IMR-90 (cell line): ENCODE results near the gene FAHD2A. TPM values are rescaled to one million over a fixed set of nuclear protein-coding genes. Genes with fewer than 3 reads are reported as not detected.
"Not testable (repeated sequence)": the region's sequence is repeated elsewhere in the genome, so short reads cannot be mapped to it uniquely, and the experiment has no call there.

Experiments used
- ATAC-seq: fragments of 200-7000 bp; cut with Tn5 transposase; 2 replicates; pipeline ENCODE4 v1.9.1; 2020; ENCODE audit warnings: low read depth, mild to moderate bottlenecking, moderate library complexity
- BruUV-seq: library from RNA; stranded (reverse); fragments of 400-500 nt; replicated peaks from 2 replicates; lab custom pipeline; 2021; lab: Mats Ljungman, UMichigan
- CTCF ChIA-PET: fragments of 300-600 bp; formaldehyde crosslinking; extraction: SDS; loops from one replicate; lab custom pipeline; 2021; ENCODE audit warnings: antibody characterized with exemption; lab: Yijun Ruan, JAX
- POLR2A ChIA-PET: fragments of 300-600 bp; sonication (Branson Sonifier 250); formaldehyde crosslinking; loops from one replicate; lab custom pipeline; 2022; ENCODE audit warnings: antibody characterized with exemption; ENCODE audit not compliant: unreplicated experiment; lab: Charles Lee
- DNase-seq: peaks from one replicate; pipeline ENCODE4 v3.0.0; 2013
- H2AFZ ChIP-seq: replicated peaks from 2 replicates; pipeline ENCODE3; 2013; ENCODE audit warnings: low read length, mild to moderate bottlenecking; ENCODE audit not compliant: poor library complexity
- H2AK5ac ChIP-seq: 2 replicates; pipeline ENCODE4 v1.6.1; 2013; ENCODE audit warnings: low read depth, low read length, inconsistent platforms
- H2AK9ac ChIP-seq: replicated peaks from 2 replicates; pipeline ENCODE3; 2013; ENCODE audit warnings: mild to moderate bottlenecking, low read depth, low read length, moderate library complexity; ENCODE audit not compliant: poor library complexity
- H2BK120ac ChIP-seq: 2 replicates; pipeline ENCODE4 v1.6.1; 2013; ENCODE audit warnings: low read depth, low read length, inconsistent platforms
- H2BK15ac ChIP-seq: 3 replicates; pipeline ENCODE4 v1.6.1; 2013; ENCODE audit warnings: low read depth, low read length, inconsistent platforms
- H2BK20ac ChIP-seq: 2 replicates; pipeline ENCODE4 v1.6.1; 2013; ENCODE audit warnings: low read depth, mild to moderate bottlenecking, inconsistent platforms, low read length, moderate library complexity
- H2BK5ac ChIP-seq: 2 replicates; pipeline ENCODE4 v1.6.1; 2013; ENCODE audit warnings: mild to moderate bottlenecking, low read depth, low read length, inconsistent platforms; ENCODE audit not compliant: poor library complexity, severe bottlenecking
- H3K14ac ChIP-seq: replicated peaks from 2 replicates; pipeline ENCODE4 v1.6.1; 2013; ENCODE audit warnings: low read depth, low read length, inconsistent platforms
- H3K18ac ChIP-seq: 2 replicates; pipeline ENCODE4 v1.6.1; 2013; ENCODE audit warnings: low read depth, low read length, control low read depth
- H3K23ac ChIP-seq: 2 replicates; pipeline ENCODE4 v1.6.1; 2013; ENCODE audit warnings: low read depth, low read length, inconsistent platforms
- H3K27ac ChIP-seq: 2 replicates; pipeline ENCODE4 v1.5.1; 2013; ENCODE audit warnings: mild to moderate bottlenecking, control low read depth, low read length; ENCODE audit not compliant: insufficient read depth
- H3K27me3 ChIP-seq: 2 replicates; pipeline ENCODE4 v1.6.1; 2013; ENCODE audit warnings: low read length; ENCODE audit not compliant: control insufficient read depth, insufficient read depth
- H3K36me3 ChIP-seq: 2 replicates; pipeline ENCODE4 v1.6.1; 2013; ENCODE audit warnings: low read length, mixed read lengths; ENCODE audit not compliant: control insufficient read depth, insufficient read depth
- H3K4ac ChIP-seq: 2 replicates; pipeline ENCODE4 v1.6.1; 2013; ENCODE audit warnings: low read depth, low read length, inconsistent platforms
- H3K4me1 ChIP-seq: 2 replicates; pipeline ENCODE4 v1.6.1; 2013; ENCODE audit warnings: low read length, mixed read lengths; ENCODE audit not compliant: control insufficient read depth, insufficient read depth
- H3K4me2 ChIP-seq: 2 replicates; pipeline ENCODE4 v1.6.1; 2013; ENCODE audit warnings: low read depth, mild to moderate bottlenecking, control low read depth, low read length, moderate library complexity
- H3K4me3 ChIP-seq: 2 replicates; pipeline ENCODE4 v1.5.1; 2013; ENCODE audit warnings: low read depth, mild to moderate bottlenecking, control low read depth, low read length, moderate library complexity; ENCODE audit not compliant: insufficient read depth
- H3K56ac ChIP-seq: 2 replicates; pipeline ENCODE4 v1.6.1; 2013; ENCODE audit warnings: low read length, inconsistent platforms; ENCODE audit not compliant: insufficient read depth; ENCODE audit errors: extremely low read depth
- H3K79me1 ChIP-seq, 2 experiments: 2 replicates each; pipeline ENCODE4 v1.6.1; 2013; ENCODE audit warnings: low read length in 2 of 2, inconsistent platforms in 1 of 2, low read depth in 1 of 2
- H3K9ac ChIP-seq: 2 replicates; pipeline ENCODE4 v1.6.1; 2013; ENCODE audit warnings: low read depth, low read length, control low read depth
- H3K9me1 ChIP-seq: 2 replicates; pipeline ENCODE4 v1.6.1; 2013; ENCODE audit warnings: low read length, inconsistent platforms; ENCODE audit not compliant: insufficient read depth
- H3K9me3 ChIP-seq: 2 replicates; pipeline ENCODE4 v1.6.1; 2013; ENCODE audit warnings: low read length; ENCODE audit not compliant: control insufficient read depth, insufficient read depth
- H4K20me1 ChIP-seq: 2 replicates; pipeline ENCODE4 v1.6.1; 2013; ENCODE audit warnings: low read length, inconsistent platforms; ENCODE audit not compliant: insufficient read depth
- H4K5ac ChIP-seq: 2 replicates; pipeline ENCODE4 v1.6.1; 2013; ENCODE audit warnings: mild to moderate bottlenecking, low read depth, low read length, control low read depth
- H4K8ac ChIP-seq, 2 experiments: 2 replicates each; pipeline ENCODE4 v1.6.1; 2013; ENCODE audit warnings: low read depth in 2 of 2, low read length in 2 of 2, control low read depth in 1 of 2, inconsistent platforms in 1 of 2
- H4K91ac ChIP-seq: 2 replicates; pipeline ENCODE4 v1.6.1; 2013; ENCODE audit warnings: low read depth, low read length, inconsistent platforms; ENCODE audit not compliant: insufficient read depth
- WGBS, 2 experiments: methylation state at CpG; one replicate each; pipeline versions ENCODE4 v1.1.5 to v1.1.7; 2013; ENCODE audit warnings: missing lambda C conversion rate in 2 of 2; ENCODE audit not compliant: insufficient read length in 1 of 2; ENCODE audit errors: extremely low coverage in 2 of 2; 5-methylcytosine and 5-hydroxymethylcytosine counted together
- dilution Hi-C: fragments of 300-500 bp; cut with HindIII; formaldehyde crosslinking; loops from one replicate; pipeline ENCODE4 v1.14.3; 2018; ENCODE audit warnings: low sequenced_read_pairs; ENCODE audit not compliant: unreplicated experiment
- in situ Hi-C: fragments of 300-500 bp; cut with MboI; formaldehyde crosslinking; loops from 3 replicates; pipeline ENCODE4 v1.14.3; 2019; ENCODE audit warnings: low sequenced_read_pairs, inconsistent platforms, mixed read lengths
- intact Hi-C: fragments of 100-400 bp; cut with micrococcal nuclease; formaldehyde crosslinking; loops from 2 replicates; pipeline ENCODE4 v1.10.0; 2022
- polyA plus RNA-seq, 3 experiments: library from polyadenylated mRNA; depleted of rRNA; stranded (reverse); fragments of >200 nt; gene quantifications; 2 replicates each; pipeline ENCODE4 v1.2.3, GENCODE V29; 2012; ENCODE audit warnings: low replicate concordance in 1 of 3
- total RNA-seq: library from RNA; depleted of rRNA; stranded (reverse); fragments of >200 nt; gene quantifications from 2 replicates; pipeline ENCODE4 v1.2.3, GENCODE V29; 2012

FAHD2A gene
- total and polyA plus RNA-seq, 2 of the 4 experiments (the other 2 are of a cell fraction) = 35.1 to 36.2 TPM

- BruUV-seq, H3K4me1 ChIP-seq, H3K18ac ChIP-seq, H2BK15ac ChIP-seq, H3K4me2 ChIP-seq, H2BK20ac ChIP-seq, H3K36me3 ChIP-seq, H2BK5ac ChIP-seq, POLR2A ChIA-PET, H3K4ac ChIP-seq, H2BK120ac ChIP-seq, H3K4me3 ChIP-seq, H3K9ac ChIP-seq, H3K23ac ChIP-seq, H3K79me1 ChIP-seq, H4K91ac ChIP-seq, ATAC-seq, H2AFZ ChIP-seq, H3K27ac ChIP-seq, intact Hi-C loops, H4K8ac ChIP-seq, dilution Hi-C loops, H2AK5ac ChIP-seq, H3K56ac ChIP-seq, H3K9me3 ChIP-seq, H4K20me1 ChIP-seq, H3K9me1 ChIP-seq, in situ Hi-C loops, H4K5ac ChIP-seq, H3K27me3 ChIP-seq, H2AK9ac ChIP-seq, H3K14ac ChIP-seq, DNase-seq: not testable (repeated sequence)
- CTCF ChIA-PET = interaction anchor here (0.6 to 1.6 kb wide), 2 partner anchors 11 to 61 kb away, joined by 4 read pairs; no protein-coding TSS in a partner anchor
- WGBS, 2 experiments = no CpG with 5 or more reads among the region's 7 CpGs
These were observed 24.2 kb upstream of the FAHD2A start for GRCh38 chr2:95378281-95378680.
